ENCODE data around the gene GAS2L1. TPM values are rescaled to one million over a fixed set of nuclear protein-coding genes. Genes with fewer than 3 reads are reported as not detected.

Gene GAS2L1
- total RNA-seq, 1 experiment from 2014 or later, result 29.4 TPM

- no TSS peak for BruUV-seq (replicated peaks)
Measured at GRCh38 chr22:29337631-29338284, 31.3 kb downstream of the GAS2L1 start.

GRCh38 chr22:29338398-29338797 is 31.9 kb downstream of the GAS2L1 start:
- Histone ChIP-seq H3K9me3 (ENCODE audit: control insufficient read depth in 1 of 2, insufficient read depth in 1 of 2, low read depth in 1 of 2, low read length in 2 of 2) (no peaks in the 10 kb centered on the region), H4K20me1 (ENCODE audit: insufficient read depth) (no peaks in the 10 kb centered on the region), H3K9me2 (ENCODE audit: insufficient read depth) (no peaks in the 10 kb centered on the region), H3K79me2 (ENCODE audit: insufficient read depth, low read length) (no peaks in the 10 kb centered on the region), H3K9ac (ENCODE audit: low read length) (no peak overlapping the region), H3K27ac (ENCODE audit: low read depth, low read length) (no peak overlapping the region), H3K4me1 (ENCODE audit: control insufficient read depth in 1 of 2, insufficient read depth in 2 of 2, low read length in 2 of 2) (peaks cover 6 to 8% of the 10 kb centered on the region in 2 experiments), H3K27me3 (ENCODE audit: insufficient read depth, low read length) (no peaks in the 10 kb centered on the region), H2AFZ (ENCODE audit: low read depth, low read length, poor library complexity, severe bottlenecking) (no peak overlapping the region), H3K36me3 (ENCODE audit: control insufficient read depth in 1 of 2, insufficient read depth in 2 of 2, low read length in 2 of 2) (peaks cover 16 to 25% of the 10 kb centered on the region in 2 experiments), H3K4me3 (replicated peaks in 1 of 2; ENCODE audit: low read depth in 1 of 2, low read length in 2 of 2) (no peak overlapping the region), H3K4me2 (ENCODE audit: low read length) (no peak overlapping the region)
- ChIA-PET CTCF (no interaction called here), POLR2A (no interaction called here), RAD21 (ENCODE audit: low non-redundant PET in 1 of 2, low total read pairs in 2 of 2, uncharacterized antibody in 2 of 2, unreplicated experiment in 2 of 2) (no interaction called here)
- ATAC-seq (no peak), DNase-seq (ENCODE audit: low read depth, low spot score) (no peak)
- no TSS peak for BruUV-seq (replicated peaks)
- no peak for TF ChIP-seq YY1 (IDR thresholded peaks at IDR 0.05; ENCODE audit: extremely low read depth, insufficient replicate concordance, low read depth, low read length)
- no peak for TF ChIP-seq REST (IDR thresholded peaks at IDR 0.05; ENCODE audit: low read depth)
- no peak for TF ChIP-seq MAX (IDR thresholded peaks at IDR 0.05)
- no peak for TF ChIP-seq CEBPB (IDR thresholded peaks at IDR 0.05; ENCODE audit: low read depth)
- TF ChIP-seq EZH2 (IDR thresholded peaks at IDR 0.05), result no peak
- no peak for TF ChIP-seq JUND (IDR thresholded peaks at IDR 0.05)
- TF ChIP-seq ATF3 (IDR thresholded peaks at IDR 0.05), result no peak
- no peak for TF ChIP-seq ZFX (IDR thresholded peaks at IDR 0.05)
- intact Hi-C loops (cut with micrococcal nuclease), result no loop called here

More at GRCh38 chr22:29337631-29338284, 31.3 kb downstream of the GAS2L1 start:
- TF ChIP-seq EZH2 (IDR thresholded peaks at IDR 0.05) (no peak), POLR2A (IDR thresholded peaks at IDR 0.05; ENCODE audit: borderline replicate concordance, extremely low read depth, insufficient read depth, insufficient read length) (no peak), ATF3 (IDR thresholded peaks at IDR 0.05) (no peak)
- no peaks in the 10 kb centered on the region for H3K79me2 ChIP-seq (ENCODE audit: insufficient read depth, low read length)
- ChIA-PET POLR2A (no interaction called here), CTCF (no interaction called here), RAD21 (ENCODE audit: low non-redundant PET in 1 of 2, low total read pairs in 2 of 2, uncharacterized antibody in 2 of 2, unreplicated experiment in 2 of 2) (no interaction called here)
- no peaks in the 10 kb centered on the region for H3K9me2 ChIP-seq (ENCODE audit: insufficient read depth)
- no peaks in the 10 kb centered on the region for H4K20me1 ChIP-seq (ENCODE audit: insufficient read depth)
- no peak overlapping the region for H2AFZ ChIP-seq (ENCODE audit: low read depth, low read length, poor library complexity, severe bottlenecking)
- H3K9me3 ChIP-seq (ENCODE audit: control insufficient read depth in 1 of 2, insufficient read depth in 1 of 2, low read depth in 1 of 2, low read length in 2 of 2), result no peaks in the 10 kb centered on the region
- ATAC-seq, result no peak
- H3K4me2 ChIP-seq (ENCODE audit: low read length), result no peak overlapping the region
- peaks cover 16 to 25% of the 10 kb centered on the region in 2 experiments for H3K36me3 ChIP-seq (ENCODE audit: control insufficient read depth in 1 of 2, insufficient read depth in 2 of 2, low read length in 2 of 2)
- DNase-seq (ENCODE audit: low read depth, low spot score), result no peak
- H3K27me3 ChIP-seq (ENCODE audit: insufficient read depth, low read length), result no peaks in the 10 kb centered on the region
- H3K27ac ChIP-seq (ENCODE audit: low read depth, low read length), result no peak overlapping the region
- no peak overlapping the region for H3K9ac ChIP-seq (ENCODE audit: low read length)
- intact Hi-C loops (cut with micrococcal nuclease), result no loop called here
- H3K4me3 ChIP-seq (replicated peaks in 1 of 2; ENCODE audit: low read depth in 1 of 2, low read length in 2 of 2), result no peak overlapping the region
- H3K4me1 ChIP-seq (ENCODE audit: control insufficient read depth in 1 of 2, insufficient read depth in 2 of 2, low read length in 2 of 2), result peaks cover 0 to 2% of the 10 kb centered on the region in 2 experiments; a peak in 2 of 4 replicates
